Uterus (tissue), 4 donors: ENCODE data around the gene NECTIN4. TPM values are rescaled to one million over a fixed set of nuclear protein-coding genes. Genes with fewer than 3 reads are reported as not detected.

Experiments
- DNase-seq, 2 donors: peaks; one replicate each; pipeline ENCODE4 v3.0.0-alpha.2; 2019 to 2020
- H3K27ac ChIP-seq, 2 donors: fragments of 200-600 bp; sonication (generic); 1 replicate in 1 of 2; 2 replicates in 1 of 2; pipeline ENCODE4 v1.5.1; 2016 to 2018
- H3K27me3 ChIP-seq, 2 donors: fragments of 200-600 bp; sonication (generic); one replicate each; pipeline ENCODE4 v1.5.1; 2018 to 2019; ENCODE audit warnings: control low read depth in 1 of 2
- H3K36me3 ChIP-seq, 2 donors: fragments of 200-600 bp; sonication (generic); one replicate each; pipeline ENCODE4 v1.5.1; 2019; ENCODE audit warnings: control low read depth in 1 of 2
- H3K4me1 ChIP-seq, 2 donors: fragments of 200-600 bp; sonication (generic); one replicate each; pipeline ENCODE4 v1.5.1; 2018 to 2019; ENCODE audit warnings: control low read depth in 1 of 2
- H3K4me3 ChIP-seq, 2 donors: fragments of 200-600 bp; sonication (generic); 1 replicate in 1 of 2; 2 replicates in 1 of 2; pipeline ENCODE4 v1.5.1; 2018 to 2019; ENCODE audit warnings: mild to moderate bottlenecking in 1 of 2
- H3K9me3 ChIP-seq, 2 donors: fragments of 200-600 bp; sonication (generic); one replicate each; pipeline ENCODE4 v1.5.1; 2019; ENCODE audit warnings: control low read depth in 1 of 2
- POLR2A ChIP-seq, 2 donors: fragments of 450-650 bp; IDR thresholded peaks; one replicate each; pipeline ENCODE4 v1.6.1; 2016; ENCODE audit warnings: antibody characterized with exemption in 2 of 2, mild to moderate bottlenecking in 1 of 2, moderate library complexity in 1 of 2
- intact Hi-C: fragments of 100-400 bp; cut with DNase I; formaldehyde crosslinking; loops from one replicate; pipeline ENCODE4 v1.15.1; 2023; ENCODE audit warnings: low total_unique reads
- total RNA-seq, 4 donors: library from RNA; depleted of rRNA in 3 of 4; stranded (reverse); fragments of >200 nt in 3 of 4; gene quantifications; one replicate each; pipeline versions ENCODE4 v1.1.0 to v1.2.4, GENCODE V29; 2014 to 2023
- TF ChIP-seq, protein P1 (sequence below), 4 experiments: fragments of 200-600 bp in 2 of 4; fragments of 450-650 bp in 2 of 4; sonication (generic) in 2 of 4; IDR thresholded peaks; one replicate each; pipeline ENCODE4 v1.5.1; 2016 to 2019; ENCODE audit warnings: antibody characterized with exemption in 4 of 4, mild to moderate bottlenecking in 2 of 4, moderate library complexity in 1 of 4
- donor health status: DM: yes; HTN: yes; CAD: no.

The NECTIN4 gene
- total RNA-seq, 4 donors from 2014 or later, result 2.1 TPM; not detected in 3

- TF ChIP-seq, protein P1, sequence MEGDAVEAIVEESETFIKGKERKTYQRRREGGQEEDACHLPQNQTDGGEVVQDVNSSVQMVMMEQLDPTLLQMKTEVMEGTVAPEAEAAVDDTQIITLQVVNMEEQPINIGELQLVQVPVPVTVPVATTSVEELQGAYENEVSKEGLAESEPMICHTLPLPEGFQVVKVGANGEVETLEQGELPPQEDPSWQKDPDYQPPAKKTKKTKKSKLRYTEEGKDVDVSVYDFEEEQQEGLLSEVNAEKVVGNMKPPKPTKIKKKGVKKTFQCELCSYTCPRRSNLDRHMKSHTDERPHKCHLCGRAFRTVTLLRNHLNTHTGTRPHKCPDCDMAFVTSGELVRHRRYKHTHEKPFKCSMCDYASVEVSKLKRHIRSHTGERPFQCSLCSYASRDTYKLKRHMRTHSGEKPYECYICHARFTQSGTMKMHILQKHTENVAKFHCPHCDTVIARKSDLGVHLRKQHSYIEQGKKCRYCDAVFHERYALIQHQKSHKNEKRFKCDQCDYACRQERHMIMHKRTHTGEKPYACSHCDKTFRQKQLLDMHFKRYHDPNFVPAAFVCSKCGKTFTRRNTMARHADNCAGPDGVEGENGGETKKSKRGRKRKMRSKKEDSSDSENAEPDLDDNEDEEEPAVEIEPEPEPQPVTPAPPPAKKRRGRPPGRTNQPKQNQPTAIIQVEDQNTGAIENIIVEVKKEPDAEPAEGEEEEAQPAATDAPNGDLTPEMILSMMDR (IDR thresholded peaks at IDR 0.05), result no peak
- TF ChIP-seq POLR2A (IDR thresholded peaks at IDR 0.05), result no peak
- Histone ChIP-seq H3K36me3 (no peaks in the 10 kb centered on the region), H3K4me1 (no peaks in the 10 kb centered on the region), H3K4me3 (no peak overlapping the region), H3K27me3 (no peaks in the 10 kb centered on the region), H3K27ac (no peak overlapping the region), H3K9me3 (no peaks in the 10 kb centered on the region)
- DNase-seq, result no peak
- intact Hi-C loops, result no loop called here
Observed at GRCh38 chr1:161086457-161086856, 2.9 kb downstream of the NECTIN4 start.

GRCh38 chr1:161085165-161085564 lies 4.2 kb downstream of the NECTIN4 start:
- no peak overlapping the region for H3K27ac ChIP-seq
- no peak overlapping the region for H3K4me3 ChIP-seq
- TF ChIP-seq POLR2A (IDR thresholded peaks at IDR 0.05), result no peak
- TF ChIP-seq, protein P1 (IDR thresholded peaks at IDR 0.05), result no peak

GRCh38 chr1:161084597-161084988 lies 4.8 kb downstream of the NECTIN4 start:
- Histone ChIP-seq H3K27me3 (no peaks in the 10 kb centered on the region), H3K36me3 (no peaks in the 10 kb centered on the region), H3K4me3 (no peak overlapping the region), H3K9me3 (no peaks in the 10 kb centered on the region), H3K4me1 (no peaks in the 10 kb centered on the region), H3K27ac (no peak overlapping the region)
- no peak for TF ChIP-seq POLR2A (IDR thresholded peaks at IDR 0.05)
- TF ChIP-seq, protein P1 (IDR thresholded peaks at IDR 0.05), result no peak
- intact Hi-C loops, result no loop called here
- DNase-seq, result no peak

More at GRCh38 chr1:161085165-161085564, 4.2 kb downstream of the NECTIN4 start:
- Histone ChIP-seq H3K4me1 (no peaks in the 10 kb centered on the region), H3K27me3 (no peaks in the 10 kb centered on the region), H3K9me3 (no peaks in the 10 kb centered on the region), H3K36me3 (no peaks in the 10 kb centered on the region)
- no peak for DNase-seq
- intact Hi-C loops, result no loop called here

- intact Hi-C loops, result no loop called here
- Histone ChIP-seq H3K36me3 (no peaks in the 10 kb centered on the region), H3K27me3 (no peaks in the 10 kb centered on the region), H3K4me3 (no peak overlapping the region), H3K27ac (no peak overlapping the region), H3K4me1 (no peaks in the 10 kb centered on the region), H3K9me3 (no peaks in the 10 kb centered on the region)
- no peak for DNase-seq
- no peak for TF ChIP-seq POLR2A (IDR thresholded peaks at IDR 0.05)
- TF ChIP-seq, protein P1 (IDR thresholded peaks at IDR 0.05), result no peak
Observed at GRCh38 chr1:161083748-161084596, 5.4 kb downstream of the NECTIN4 start.

DNA sequence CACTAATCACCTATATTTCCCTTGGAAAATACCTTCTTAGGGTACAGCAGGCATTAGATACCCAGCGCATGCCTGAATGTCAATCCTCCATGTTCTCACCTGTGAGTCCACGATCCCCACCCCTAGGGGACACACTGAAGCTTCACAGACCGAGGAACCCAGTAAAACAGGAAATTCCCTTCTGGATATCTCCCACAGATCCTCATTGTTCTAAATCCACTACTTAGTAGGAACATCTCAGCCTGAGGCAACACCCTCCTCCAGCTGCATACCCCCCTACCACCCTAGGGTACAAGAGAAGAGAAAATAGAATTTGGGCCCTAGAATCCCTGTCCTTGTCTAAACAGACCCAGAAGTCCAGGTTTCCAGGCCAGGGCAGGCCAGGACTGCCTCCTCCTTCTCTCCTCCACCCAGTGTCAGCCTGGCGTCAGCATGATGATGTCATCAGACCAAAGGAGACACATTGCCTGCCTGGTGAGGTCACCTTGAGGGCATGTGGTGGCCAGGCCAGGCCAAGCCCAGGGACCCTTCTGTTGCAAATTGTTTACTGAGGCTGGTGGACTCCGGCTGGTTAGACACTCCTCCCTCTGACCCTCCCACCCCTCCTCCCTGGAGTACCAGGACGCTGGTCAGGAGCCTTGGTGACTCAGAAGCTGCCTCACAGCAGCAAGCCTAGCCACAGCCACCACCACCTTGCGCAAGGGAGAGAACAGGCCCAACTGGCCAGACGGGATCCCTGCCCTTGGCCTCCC lies 6.2 kb downstream of the NECTIN4 start:
- no peaks in the 10 kb centered on the region for H3K27me3 ChIP-seq
- no peaks in the 10 kb centered on the region for H3K4me1 ChIP-seq
- peak in 1 of 2 donors; percentile 28 for DNase-seq
- no peak overlapping the region for H3K27ac ChIP-seq
- no peaks in the 10 kb centered on the region for H3K9me3 ChIP-seq
- TF ChIP-seq POLR2A (IDR thresholded peaks at IDR 0.05), result no peak
- TF ChIP-seq, protein P1 (IDR thresholded peaks at IDR 0.05), result no peak
- H3K4me3 ChIP-seq, result no peak overlapping the region
- no peaks in the 10 kb centered on the region for H3K36me3 ChIP-seq
- intact Hi-C loops, result no loop called here
